ENCODE data around the gene GPBP1.

- TF ChIP-seq REST (IDR thresholded peaks at IDR 0.05; ENCODE audit: low read depth) (no peak), RAD21 (IDR thresholded peaks at IDR 0.05; ENCODE audit: low read depth) (no peak), USF1 (IDR thresholded peaks at IDR 0.05) (no peak), TEAD4 (IDR thresholded peaks at IDR 0.05) (no peak), YY1 (IDR thresholded peaks at IDR 0.05; ENCODE audit: low read depth) (no peak), EP300 (IDR thresholded peaks at IDR 0.05; ENCODE audit: borderline replicate concordance) (no peak)
Observed at GRCh38 chr5:57247765-57248164, 73.9 kb downstream of the GPBP1 start.

Data from Ishikawa (cell line).